ENCODE results near the gene HESX1.

- no peak for TF ChIP-seq CTCF (conservative IDR thresholded peaks at IDR 0.05; ENCODE audit: low read length)
- TF ChIP-seq EZH2phosphoT487 (IDR thresholded peaks at IDR 0.05; ENCODE audit: borderline replicate concordance, low read depth, low read length): no peak
Measured at GRCh38 chr3:57158813-57159738, 40.7 kb downstream of the HESX1 start.

Data from OCI-LY7 (cell line).